IPS-18c (cell line): ENCODE results near the gene PTPRN2.
A peak's percentile ranks its signal among the peaks of the same experiment; 100 is the strongest.

Experiments
- H3K4me3 ChIP-seq: 2 replicates; pipeline ENCODE4 v1.7.0; 2013; ENCODE audit warnings: low read depth, mild to moderate bottlenecking, low read length, moderate library complexity; ENCODE audit not compliant: insufficient read depth
- H3K9me3 ChIP-seq: one replicate; pipeline ENCODE4 v1.6.1; 2013; ENCODE audit warnings: mild to moderate bottlenecking, low read length, moderate library complexity; ENCODE audit not compliant: control insufficient read depth, insufficient read depth

Gene PTPRN2

DNA sequence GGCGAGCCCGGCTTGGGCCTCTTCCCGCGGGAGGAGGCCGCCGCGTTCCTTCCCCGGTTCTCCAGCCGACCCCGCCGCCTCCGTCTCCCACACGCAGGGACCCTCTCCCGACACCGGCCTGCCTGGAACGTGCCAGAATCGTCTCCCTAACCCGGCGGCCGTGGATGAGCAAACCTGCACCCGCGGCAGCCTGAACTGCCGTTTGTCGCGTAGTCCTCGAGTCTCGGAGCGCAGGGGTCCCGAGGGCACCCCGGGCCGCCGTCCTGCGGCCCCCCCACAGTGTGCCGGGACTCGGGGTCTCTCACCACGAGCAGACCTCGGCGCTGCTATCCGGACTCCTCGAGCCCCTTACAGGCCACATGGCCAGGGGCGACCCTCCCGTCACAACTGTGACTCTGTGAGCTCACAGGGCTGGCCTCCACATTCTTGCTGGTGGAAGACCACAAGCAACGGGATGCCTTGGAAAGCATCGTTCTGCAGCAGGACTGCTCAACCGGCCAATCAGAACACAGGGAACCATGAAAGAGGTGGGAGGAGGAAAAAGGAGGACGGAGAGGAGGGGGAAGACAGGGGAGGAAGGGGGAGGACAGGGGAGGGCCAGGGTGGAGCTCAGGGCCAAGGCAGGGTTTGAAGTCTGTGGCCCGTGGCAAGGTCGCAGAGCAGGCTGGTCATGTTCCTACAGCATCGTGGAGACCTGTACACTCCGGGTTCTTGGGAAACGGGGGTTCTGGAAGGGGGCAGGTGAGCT lies 973.9 kb downstream of the PTPRN2 start:
- no peak overlapping the region for H3K4me3 ChIP-seq
- peaks cover 35% of the 10 kb centered on the region for H3K9me3 ChIP-seq

DNA sequence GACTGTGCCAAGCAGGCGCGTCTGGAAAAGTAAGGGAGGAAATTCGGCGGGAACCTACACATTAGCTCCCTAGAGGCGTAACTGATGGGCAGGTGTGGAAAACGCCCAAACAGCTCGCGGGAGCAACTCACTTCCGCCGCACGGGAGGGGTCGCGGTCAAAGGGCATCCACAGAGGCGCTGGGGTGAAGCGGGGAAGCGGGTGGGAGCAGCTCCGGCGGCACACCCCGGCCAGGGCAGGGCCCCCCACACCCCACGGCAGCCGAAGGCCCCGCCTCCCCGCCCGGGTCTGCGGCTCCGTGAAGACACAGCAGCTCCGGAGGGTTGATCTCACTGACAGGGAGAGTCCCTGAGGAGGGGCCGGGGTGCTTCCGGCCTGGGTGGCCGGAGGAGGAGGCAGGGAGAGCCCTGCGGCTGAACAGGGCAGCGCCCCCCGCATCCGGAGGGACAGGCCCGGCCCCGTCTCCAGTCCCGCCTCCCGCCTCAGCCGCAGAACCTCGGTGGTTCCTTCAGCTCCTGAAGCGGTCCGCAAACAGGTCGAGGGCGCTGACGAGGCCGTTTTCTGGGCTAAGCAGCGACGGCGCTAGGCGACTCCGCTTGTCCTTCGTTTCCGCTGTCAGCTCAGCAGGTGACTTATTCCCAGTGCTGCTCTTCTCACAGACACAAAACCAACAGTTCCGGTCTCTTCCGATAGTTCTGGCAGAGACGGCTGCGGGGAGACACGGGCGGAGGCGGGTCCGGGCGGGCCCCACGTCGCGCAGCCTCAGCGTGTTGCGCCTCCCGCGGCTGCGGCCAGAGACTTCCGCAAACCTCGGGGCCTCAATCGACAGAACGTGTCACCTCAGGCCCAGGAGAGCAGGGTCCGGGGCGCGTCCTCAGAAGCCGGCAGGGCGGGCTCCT lies 974.7 kb downstream of the PTPRN2 start:
- peaks cover 33% of the 10 kb centered on the region for H3K9me3 ChIP-seq
- H3K4me3 ChIP-seq, result no peak overlapping the region; the same call in 1 of the 2 replicates

DNA sequence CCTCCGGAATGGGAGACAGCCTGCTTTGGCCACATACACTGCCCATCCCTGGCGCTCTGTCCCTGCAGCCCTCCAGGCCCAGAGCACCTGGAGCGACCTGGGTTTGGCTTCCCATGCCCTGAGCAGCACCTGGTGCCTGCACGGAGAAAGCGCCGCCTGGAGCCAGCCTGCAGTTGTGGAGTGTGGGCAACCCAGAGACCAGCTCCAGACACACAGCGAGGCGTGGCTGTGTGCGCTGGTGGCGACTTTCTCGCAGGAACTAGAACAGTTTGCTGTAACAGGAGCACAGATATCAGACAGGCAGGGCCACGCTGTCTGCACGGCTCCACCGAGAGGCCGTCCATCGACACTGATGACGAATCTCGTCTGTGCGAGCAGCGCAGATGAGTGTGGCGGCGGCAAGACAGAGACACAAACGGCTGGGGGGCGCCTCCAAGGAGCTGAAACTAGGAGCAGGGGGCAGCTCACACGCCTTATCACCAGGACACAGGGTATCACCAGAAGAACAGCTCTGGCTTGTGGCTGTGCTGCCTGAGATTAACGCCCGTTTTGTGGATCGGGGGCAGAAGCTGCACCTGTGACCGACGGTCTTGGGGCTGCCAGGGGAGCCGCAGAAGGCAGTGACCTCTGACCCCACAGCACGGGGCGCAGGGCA lies 975.5 kb downstream of the PTPRN2 start:
- Histone ChIP-seq H3K9me3 (peaks cover 38% of the 10 kb centered on the region), H3K4me3 (no peak overlapping the region; the same call in 1 of the 2 replicates)

DNA sequence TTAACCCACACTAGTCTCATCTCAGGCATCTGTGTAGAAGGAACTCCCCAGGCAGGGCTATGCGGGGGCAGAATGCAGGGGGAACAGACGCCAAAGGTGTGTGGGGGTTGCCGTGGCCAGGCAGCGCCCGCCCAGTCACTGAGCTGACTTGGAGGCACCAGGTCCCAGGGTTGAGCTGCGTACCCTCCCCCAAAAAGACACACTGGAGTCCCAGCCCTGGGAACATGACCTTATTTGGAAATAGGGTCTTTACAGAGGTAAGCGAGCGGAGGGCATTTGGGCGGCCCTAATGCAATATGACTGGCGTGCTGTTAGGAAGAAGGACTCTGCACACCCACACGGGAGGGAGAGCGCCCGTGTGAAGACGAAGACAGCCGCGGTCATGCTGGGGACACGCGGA lies 976.3 kb downstream of the PTPRN2 start:
- peaks cover 40% of the 10 kb centered on the region for H3K9me3 ChIP-seq
- H3K4me3 ChIP-seq, result no peak overlapping the region

DNA sequence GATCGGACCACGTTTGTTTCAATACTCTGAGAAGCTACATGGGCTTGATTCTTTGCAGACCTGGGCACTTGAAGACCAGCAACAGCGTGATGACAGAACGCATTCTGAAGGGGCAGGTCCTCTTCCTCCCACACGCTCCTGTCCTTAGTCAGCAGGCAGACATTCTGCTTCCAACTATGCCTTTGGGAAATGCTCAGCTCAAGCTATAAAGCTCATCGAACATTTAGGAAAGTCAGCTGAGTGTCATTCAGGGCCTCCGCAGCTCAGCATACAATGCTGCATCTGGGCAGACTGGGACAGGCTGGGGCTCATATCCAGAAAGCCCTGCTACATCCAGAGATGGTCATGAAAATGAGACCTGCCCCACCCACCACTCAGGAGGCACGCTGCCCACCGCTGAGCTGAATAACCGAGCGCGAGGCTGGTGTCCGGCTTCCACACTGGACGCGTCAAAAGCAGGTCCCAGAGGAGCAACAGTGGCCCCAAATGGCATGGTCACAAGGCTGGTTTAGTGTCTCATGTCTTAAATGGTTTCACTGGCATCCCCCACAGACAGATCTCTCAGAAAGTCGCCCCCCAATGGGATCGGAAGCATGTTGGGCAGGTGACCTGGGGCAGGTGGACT lies 976.8 kb downstream of the PTPRN2 start:
- Histone ChIP-seq H3K4me3 (no peak overlapping the region), H3K9me3 (peaks cover 40% of the 10 kb centered on the region)

DNA sequence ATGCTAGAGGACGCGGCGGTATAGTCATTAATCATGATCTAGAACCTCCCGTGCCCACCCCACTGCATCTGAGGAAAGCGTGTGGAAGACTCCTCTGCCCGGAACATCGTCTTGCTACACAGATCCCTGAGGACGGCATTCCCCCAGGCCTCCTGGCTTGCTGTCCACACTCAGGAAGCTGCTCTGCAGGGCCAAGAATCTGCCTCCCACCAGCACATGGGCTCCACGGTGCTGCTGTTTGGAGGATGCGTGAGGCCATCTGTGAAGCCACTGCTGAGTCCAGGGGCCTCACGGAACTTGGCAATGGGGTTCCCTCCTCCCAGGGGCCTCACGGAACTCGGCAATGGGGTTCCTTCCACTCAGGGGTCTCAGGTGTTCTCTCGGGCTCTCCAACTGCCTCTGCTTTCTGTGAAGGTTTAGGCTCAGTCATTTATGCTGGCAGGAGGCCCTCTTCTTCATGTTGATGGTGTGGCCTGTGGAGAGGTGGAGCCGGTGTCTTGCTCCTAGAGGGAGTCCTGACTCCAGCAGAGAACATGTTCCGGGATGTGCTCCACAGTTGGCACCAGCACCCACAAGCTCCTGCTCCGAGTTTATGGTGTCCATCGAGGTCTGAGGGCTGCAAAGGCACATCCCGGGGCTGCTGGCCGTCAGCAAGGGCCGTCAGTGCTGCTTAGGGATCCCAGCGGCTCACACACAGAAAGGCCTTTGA lies 977.5 kb downstream of the PTPRN2 start:
- Histone ChIP-seq H3K4me3 (no peak overlapping the region), H3K9me3 (peaks cover 38% of the 10 kb centered on the region)

DNA sequence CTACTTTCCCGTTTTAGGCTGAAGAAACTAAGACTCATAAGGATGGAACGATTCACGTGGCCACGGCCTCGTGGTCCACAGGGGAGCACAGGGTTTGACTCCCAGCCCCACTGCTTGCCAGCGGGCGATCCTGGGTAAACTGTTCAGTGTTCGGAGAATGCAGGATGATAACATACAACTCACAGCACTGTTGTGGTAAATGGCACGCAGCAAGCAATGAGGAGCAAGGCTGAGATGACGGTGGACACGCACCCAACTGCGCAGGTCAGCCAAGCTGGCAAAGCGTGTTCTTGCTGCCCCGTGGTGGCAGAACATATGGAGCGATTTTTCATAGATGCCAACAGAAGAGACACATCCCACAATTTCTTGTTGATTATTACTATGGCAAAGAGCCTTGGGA lies 978.1 kb downstream of the PTPRN2 start:
- H3K4me3 ChIP-seq, result no peak overlapping the region
- H3K9me3 ChIP-seq, result peaks cover 42% of the 10 kb centered on the region

DNA sequence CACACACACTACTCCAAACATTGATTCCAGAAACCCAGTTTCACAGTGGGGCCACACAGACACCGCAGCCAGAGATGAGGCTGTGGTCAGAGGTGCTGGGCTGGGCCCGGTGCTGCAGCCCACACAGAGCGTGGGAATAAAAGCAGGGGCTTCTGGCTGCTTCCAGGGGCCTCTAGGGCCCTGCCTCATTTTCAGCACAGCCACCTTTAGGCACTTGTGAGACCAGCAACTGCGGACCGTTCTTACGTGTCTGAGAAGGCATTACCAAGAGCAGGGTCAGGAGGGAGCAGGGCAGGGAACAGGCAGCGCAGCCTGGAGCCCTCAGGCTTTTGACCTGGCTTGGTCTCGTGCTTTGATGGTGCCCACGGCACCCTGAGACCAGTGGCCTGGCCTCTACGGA lies 980.4 kb downstream of the PTPRN2 start:
- Histone ChIP-seq H3K9me3 (peaks cover 50% of the 10 kb centered on the region), H3K4me3 (no peak overlapping the region)

DNA sequence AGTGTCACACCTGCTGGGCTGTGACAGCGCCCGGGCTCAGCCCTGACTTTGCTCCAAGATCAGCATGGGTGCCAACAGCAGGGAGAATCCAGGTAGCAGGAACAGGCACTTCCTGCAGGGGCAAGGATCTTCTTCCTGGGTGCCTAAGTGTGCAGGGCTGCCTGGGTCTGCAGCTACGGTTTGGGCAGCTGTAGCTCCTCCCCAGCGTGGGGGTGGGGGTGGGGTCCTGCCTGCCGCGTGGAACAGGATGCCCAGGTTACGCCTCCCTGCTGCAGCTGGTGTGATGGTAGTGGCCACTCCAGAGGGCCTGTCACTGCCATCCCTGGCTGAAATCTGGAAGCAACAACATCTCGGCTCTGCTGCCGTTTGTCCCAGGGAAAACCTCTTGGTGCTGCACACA lies 981.5 kb downstream of the PTPRN2 start:
- Histone ChIP-seq H3K9me3 (peaks cover 46% of the 10 kb centered on the region), H3K4me3 (no peak overlapping the region; the same call in 1 of the 2 replicates)

DNA sequence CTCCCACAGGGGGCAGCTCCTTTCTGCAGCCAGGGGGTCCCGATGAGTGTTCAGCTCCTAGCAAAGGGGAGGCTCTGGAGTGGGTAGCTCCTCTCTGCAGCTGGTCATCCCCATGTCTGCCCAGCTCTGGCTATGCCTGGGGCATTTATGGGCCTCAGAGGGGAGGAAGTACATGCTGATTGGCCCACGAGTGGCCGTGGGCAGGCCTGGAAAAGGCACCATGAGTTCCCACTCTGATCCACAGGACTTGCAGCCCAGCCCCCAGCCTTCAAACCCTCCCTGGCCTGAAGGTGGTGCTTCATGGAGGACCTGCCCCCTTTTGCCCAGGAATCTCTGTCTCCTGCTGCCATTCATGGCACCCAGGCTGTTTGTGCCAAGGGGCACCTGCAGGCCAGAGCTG lies 982.0 kb downstream of the PTPRN2 start:
- Histone ChIP-seq H3K9me3 (peaks cover 50% of the 10 kb centered on the region), H3K4me3 (no peak overlapping the region)

DNA sequence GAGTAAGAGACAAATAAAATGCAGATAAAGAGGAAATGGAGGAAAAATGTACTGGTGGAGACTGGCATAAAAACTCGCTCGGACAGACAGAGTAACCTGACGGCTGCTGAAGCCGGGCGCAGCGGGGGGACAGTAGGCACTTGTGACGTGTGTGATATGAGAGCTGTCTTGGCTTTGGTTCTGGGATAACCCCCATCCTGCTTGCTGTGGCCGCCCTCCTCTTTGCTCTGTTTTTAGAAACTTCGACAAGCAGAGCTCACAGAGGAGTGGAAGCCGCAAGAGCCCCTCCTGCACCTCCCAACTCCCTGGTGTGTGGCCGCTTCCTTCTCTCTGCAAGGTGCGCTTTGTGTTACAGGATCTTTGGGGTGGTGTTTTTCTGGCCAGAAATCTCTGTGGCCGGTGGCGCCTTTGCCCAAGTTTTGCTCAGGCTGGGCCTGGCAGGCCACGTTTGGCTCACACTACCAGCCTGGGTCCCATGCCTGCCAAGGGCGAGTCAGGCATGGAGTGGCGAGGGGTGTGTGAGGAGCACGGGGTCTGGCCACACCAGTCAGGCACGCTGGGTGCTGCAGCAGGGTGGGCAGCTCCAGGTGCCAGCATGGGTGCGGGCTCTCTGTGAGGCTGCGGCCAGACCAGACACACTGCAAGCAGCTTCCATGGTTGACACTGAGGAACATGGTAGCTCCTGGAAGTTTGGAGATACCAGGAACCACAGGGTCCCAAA lies 982.8 kb downstream of the PTPRN2 start:
- Histone ChIP-seq H3K4me3 (no peak overlapping the region), H3K9me3 (peaks cover 49% of the 10 kb centered on the region)

DNA sequence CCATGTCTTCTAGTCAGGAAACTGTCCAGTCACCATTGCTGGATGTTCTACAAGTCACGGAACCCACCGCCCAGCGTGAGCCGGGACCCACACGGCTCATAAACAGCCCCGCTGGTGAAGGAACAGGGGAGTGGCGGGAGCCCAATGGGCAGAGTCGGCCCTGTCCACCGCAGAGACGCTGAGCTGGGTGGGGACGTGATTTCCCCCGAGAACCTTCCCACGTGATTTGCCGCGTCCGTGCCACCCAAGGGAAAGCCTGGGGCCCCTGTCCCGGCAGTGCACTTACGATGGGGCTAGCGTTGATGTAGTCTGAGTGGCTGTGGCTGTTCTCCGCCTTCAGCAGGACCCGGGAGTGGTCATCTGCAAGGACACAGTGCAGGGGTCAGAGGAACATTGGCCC lies 983.9 kb downstream of the PTPRN2 start:
- no peak overlapping the region for H3K4me3 ChIP-seq
- peaks cover 49% of the 10 kb centered on the region for H3K9me3 ChIP-seq

DNA sequence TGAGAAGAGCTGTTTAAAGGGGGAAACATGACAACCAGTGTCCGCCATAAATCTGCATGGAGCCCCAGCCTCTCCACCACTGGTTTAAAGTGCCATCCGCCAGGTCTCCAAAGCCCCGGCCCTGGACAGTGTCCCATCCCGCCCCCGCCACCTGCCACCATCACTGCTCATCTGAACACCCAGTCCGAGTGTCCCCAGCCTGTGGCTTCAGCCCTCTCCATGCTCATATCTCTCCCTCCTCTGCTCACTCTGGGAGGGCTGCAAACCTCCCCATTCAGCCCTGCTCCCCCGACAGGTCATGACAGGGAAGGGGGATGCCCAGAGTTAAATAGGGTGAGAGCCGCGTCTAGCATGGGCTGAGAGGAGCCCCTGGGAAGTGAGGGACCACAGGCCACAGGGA lies 984.6 kb downstream of the PTPRN2 start:
- no peak overlapping the region for H3K4me3 ChIP-seq
- H3K9me3 ChIP-seq, result peaks cover 51% of the 10 kb centered on the region

DNA sequence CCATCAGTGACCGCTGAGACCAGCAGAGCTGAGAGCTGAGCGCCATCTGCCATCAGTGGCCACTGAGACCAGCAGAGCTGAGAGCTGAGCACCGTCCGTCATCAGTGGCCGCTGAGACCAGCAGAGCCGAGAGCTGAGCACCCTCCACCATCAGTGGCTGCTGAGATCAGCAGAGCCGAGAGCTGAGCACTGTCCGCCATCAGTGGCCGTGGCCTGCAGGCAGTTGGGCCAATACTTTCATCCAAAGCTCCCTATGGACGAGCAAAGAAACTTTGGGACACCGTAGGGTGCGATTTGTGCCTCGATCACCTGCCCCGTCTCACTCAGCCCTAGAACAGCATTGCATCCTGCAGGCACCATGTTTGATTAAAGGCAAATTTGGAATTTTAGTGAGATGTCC lies 985.0 kb downstream of the PTPRN2 start:
- Histone ChIP-seq H3K9me3 (peaks cover 52% of the 10 kb centered on the region), H3K4me3 (peak overlapping the region; percentile 15; the same call in 1 of the 2 replicates)

DNA sequence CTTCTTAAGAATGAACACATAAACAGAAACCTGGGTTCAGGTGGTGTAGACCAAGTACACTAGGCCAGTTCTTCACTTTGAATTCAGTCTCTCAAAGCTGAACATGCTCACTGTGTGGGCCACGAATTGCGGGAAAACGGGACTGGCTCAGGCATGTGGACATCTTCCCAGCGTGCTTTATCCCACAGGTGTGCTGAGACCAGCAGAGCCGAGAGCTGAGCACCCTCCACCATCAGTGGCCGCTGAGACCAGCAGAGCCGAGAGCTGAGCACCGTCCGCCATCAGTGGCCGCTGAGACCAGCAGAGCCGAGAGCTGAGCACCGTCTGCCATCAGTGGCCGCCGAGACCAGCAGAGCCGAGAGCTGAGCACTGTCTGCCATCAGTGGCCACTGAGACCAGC lies 985.5 kb downstream of the PTPRN2 start:
- Histone ChIP-seq H3K4me3 (peak overlapping the region; percentile 15; the same call in 1 of the 2 replicates), H3K9me3 (peaks cover 52% of the 10 kb centered on the region)

DNA sequence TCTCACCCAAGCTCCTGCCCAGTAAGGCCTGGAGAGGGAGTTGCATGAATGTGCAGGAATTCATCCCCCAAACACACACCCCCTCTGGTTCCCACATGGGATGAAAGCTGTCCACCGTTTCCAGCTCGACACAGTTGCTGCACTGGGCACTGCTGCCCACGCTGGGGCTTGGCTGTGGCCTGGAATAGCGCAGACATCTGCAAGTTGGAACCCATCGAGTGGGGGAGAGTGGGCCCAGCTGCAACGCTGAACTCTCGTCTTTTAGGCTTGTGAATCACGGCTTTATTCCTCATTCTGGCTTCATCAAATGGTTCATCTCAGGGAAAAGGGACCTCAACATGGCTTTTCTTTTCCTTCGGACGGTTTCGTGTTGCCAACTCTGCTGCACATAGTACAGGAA lies 986.1 kb downstream of the PTPRN2 start:
- peaks cover 51% of the 10 kb centered on the region for H3K9me3 ChIP-seq
- H3K4me3 ChIP-seq, result no peak overlapping the region
